Astrocyte (in vitro differentiated cells and primary cell): ENCODE measurements around the gene MLIP.

Source experiments
- CTCF ChIP-seq: IDR thresholded peaks from 2 replicates; pipeline ENCODE4 v1.5.1; 2011; ENCODE audit warnings: low read depth, mild to moderate bottlenecking, inconsistent platforms, low read length, moderate library complexity; ENCODE audit not compliant: insufficient read depth
- EZH2 ChIP-seq: IDR thresholded peaks from 2 replicates; pipeline ENCODE4 v1.6.1; 2012; ENCODE audit warnings: mild to moderate bottlenecking, low read length, inconsistent platforms; ENCODE audit not compliant: insufficient read depth

GRCh38 chr6:54098450-54099044 lies 12.7 kb upstream of the MLIP start:
- TF ChIP-seq CTCF (no peak), EZH2 (no peak)
